GM12878 (cell line): ENCODE measurements around the gene TIMP3. TPM values are rescaled to one million over a fixed set of nuclear protein-coding genes. Genes with fewer than 3 reads are reported as not detected.

ENCODE experiments used
- ATAC-seq: fragments of 200-7000 bp; cut with Tn5 transposase; 3 replicates; pipeline ENCODE4 v1.9.1; 2020; ENCODE audit warnings: mild to moderate bottlenecking, moderate library complexity
- BruUV-seq: library from RNA; stranded (reverse); fragments of 400-500 nt; replicated peaks from 2 replicates; lab custom pipeline; 2021; lab: Mats Ljungman, UMichigan
- CTCF ChIA-PET: fragments of 300-600 bp; sonication (Branson Sonifier 250); formaldehyde crosslinking; extraction: SDS; loops from one replicate; lab custom pipeline; 2021; ENCODE audit warnings: inconsistent platforms; lab: Yijun Ruan, JAX
- POLR2A ChIA-PET: fragments of 350-600 bp; formaldehyde crosslinking; extraction: SDS; loops from one replicate; lab custom pipeline; 2021; ENCODE audit warnings: inconsistent platforms; lab: Charles Lee
- RAD21 ChIA-PET: fragments of 300-600 bp; sonication (Branson Sonifier 250); formaldehyde crosslinking; loops from one replicate; lab custom pipeline; 2023; ENCODE audit warnings: antibody characterized with exemption; ENCODE audit not compliant: unreplicated experiment; lab: Charles Lee
- SMC1A ChIA-PET: fragments of 300-600 bp; sonication (Branson Sonifier 250); formaldehyde crosslinking; loops from one replicate; lab custom pipeline; 2023; ENCODE audit not compliant: unreplicated experiment, uncharacterized antibody; lab: Charles Lee
- DNase-seq: peaks from one replicate; pipeline ENCODE4 v3.0.0-alpha.2; 2011; ENCODE audit warnings: low read depth, low spot score
- FAIRE-seq: peaks from 3 replicates; lab custom pipeline; 2011; peaks lifted over from hg19 to GRCh38; lab: Jason Lieb, UNC
- H2AFZ ChIP-seq: 2 replicates; pipeline ENCODE4 v1.6.0; 2011; ENCODE audit warnings: low read depth, low read length, control low read depth; ENCODE audit not compliant: control insufficient read depth
- H3K27ac ChIP-seq: 2 replicates; pipeline ENCODE4 v1.5.1; 2011; ENCODE audit warnings: control low read depth; ENCODE audit not compliant: control insufficient read depth, insufficient read depth
- H3K27me3 ChIP-seq, 2 experiments: replicated peaks in 1 of 2; 2 replicates each; pipeline versions ENCODE4 v1.6.0 to v1.6.1; 2011; ENCODE audit warnings: low read length in 1 of 2; ENCODE audit not compliant: control insufficient read depth in 2 of 2, insufficient read depth in 2 of 2
- H3K36me3 ChIP-seq, 2 experiments: 2 replicates each; pipeline ENCODE4 v1.5.1; 2011; ENCODE audit warnings: low read length in 1 of 2; ENCODE audit not compliant: control insufficient read depth in 2 of 2, insufficient read depth in 2 of 2
- H3K4me1 ChIP-seq: 2 replicates; pipeline ENCODE4 v1.6.1; 2011; ENCODE audit warnings: mild to moderate bottlenecking, low read length, moderate library complexity, mixed read lengths; ENCODE audit not compliant: control insufficient read depth, insufficient read depth
- H3K4me2 ChIP-seq: 2 replicates; pipeline ENCODE4 v1.6.0; 2011; ENCODE audit warnings: control low read depth; ENCODE audit not compliant: control insufficient read depth, insufficient read depth
- H3K4me3 ChIP-seq: fragments of 200-600 bp; sonication (generic); 2 replicates; pipeline ENCODE4 v1.5.1; 2016
- H3K79me2 ChIP-seq: 2 replicates; pipeline ENCODE4 v1.6.0; 2011; ENCODE audit warnings: low read length; ENCODE audit not compliant: control insufficient read depth, insufficient read depth
- H3K9ac ChIP-seq: 2 replicates; pipeline ENCODE4 v1.8.0; 2011; ENCODE audit warnings: low read length, control low read depth, mixed read lengths; ENCODE audit not compliant: control insufficient read depth, insufficient read depth
- H3K9me3 ChIP-seq: replicated peaks from 3 replicates; pipeline ENCODE4 v1.5.1; 2011; ENCODE audit warnings: mild to moderate bottlenecking, low read length; ENCODE audit not compliant: control insufficient read depth, insufficient read depth
- H4K20me1 ChIP-seq: 2 replicates; pipeline ENCODE4 v1.6.0; 2011; ENCODE audit not compliant: control insufficient read depth, insufficient read depth
- ATF7 ChIP-seq: fragments of 450-650 bp; IDR thresholded peaks from 2 replicates; pipeline ENCODE4 v1.6.1; 2016; ENCODE audit warnings: low read depth, mild to moderate bottlenecking
- CBFB ChIP-seq: IDR thresholded peaks from 2 replicates; pipeline ENCODE4 v1.6.1; 2016; ENCODE audit warnings: antibody characterized with exemption, low read depth
- HDAC2 ChIP-seq: fragments of 200-600 bp; sonication (generic); IDR thresholded peaks from 2 replicates; pipeline ENCODE4 v1.6.1; 2017
- KLF5 ChIP-seq: fragments of 450-650 bp; IDR thresholded peaks from 2 replicates; pipeline ENCODE4 v1.6.1; 2014; ENCODE audit warnings: mild to moderate bottlenecking; ENCODE audit not compliant: partially characterized antibody
- RELA ChIP-seq: fragments of 450-650 bp; IDR thresholded peaks from 2 replicates; pipeline ENCODE4 v1.8.0; 2014; ENCODE audit warnings: borderline replicate concordance; ENCODE audit not compliant: partially characterized antibody
- STAT3 ChIP-seq: IDR thresholded peaks from 2 replicates; pipeline ENCODE4 v1.6.1; 2011; ENCODE audit warnings: low read depth, low read length, improper control_type of control experiment
- ZZZ3 ChIP-seq: IDR thresholded peaks from 2 replicates; pipeline ENCODE4 v1.6.1; 2011; ENCODE audit warnings: low read depth; ENCODE audit not compliant: control insufficient read depth, insufficient read length
- WGBS: methylation state at CpG from one replicate; pipeline ENCODE4 v1.1.6; 2016; ENCODE audit warnings: low lambda C conversion rate; ENCODE audit not compliant: insufficient replicate concordance, insufficient coverage; ENCODE audit errors: missing lambda C conversion rate; 5-methylcytosine and 5-hydroxymethylcytosine counted together
- in situ Hi-C: fragments of 300-500 bp; cut with MboI; formaldehyde crosslinking; loops from 9 replicates; pipeline ENCODE4 v1.14.3; 2018; ENCODE audit warnings: mixed read lengths
- intact Hi-C: fragments of 100-400 bp; cut with micrococcal nuclease; formaldehyde crosslinking; loops from one replicate; pipeline ENCODE4 v1.14.2; 2022; ENCODE audit not compliant: unreplicated experiment
- polyA plus RNA-seq, 11 experiments: library from polyadenylated mRNA; depleted of rRNA in 4 of 11; unstranded in 6 of 11; stranded (reverse) in 5 of 11; fragments of >200 nt; fragmentation: Nextera tagmentation in 4 of 11; fragmentation: Illumina TruSeq in 1 of 11; extraction: Ambion mirVana in 4 of 11; extraction: Trizol in 1 of 11; gene quantifications; 1 replicate in 1 of 11; 2 replicates in 10 of 11; pipeline versions ENCODE4 v1.2.1 to v1.2.3, GENCODE V29; 2011 to 2016; ENCODE audit warnings: inconsistent platforms in 2 of 11, missing spikeins in 2 of 11, low read depth in 1 of 11
- total RNA-seq, 4 experiments: library from RNA; depleted of rRNA in 3 of 4; stranded (reverse); fragments of >200 nt in 3 of 4; fragmentation: Illumina TruSeq in 1 of 4; extraction: Trizol in 1 of 4; gene quantifications; 2 replicates each; pipeline versions ENCODE4 v1.2.1 to v1.2.3, GENCODE V29; 2013 to 2021
- TF ChIP-seq, protein P1 (sequence below): fragments of 450-650 bp; IDR thresholded peaks from 2 replicates; pipeline ENCODE4 v1.6.1; 2017; ENCODE audit warnings: antibody characterized with exemption, mild to moderate bottlenecking, moderate library complexity
- TF ChIP-seq, protein P2 (sequence below): IDR thresholded peaks from 2 replicates; pipeline ENCODE4 v1.6.1; 2012; ENCODE audit warnings: low read depth, low read length, improper control_type of control experiment

Gene TIMP3
- total and polyA plus RNA-seq, 10 of the 15 experiments (the other 5 are each of a cell fraction or from before 2014, with no cell fraction given) = 0.01 to 0.74 (median 0.27) TPM; not detected in 5

DNA sequence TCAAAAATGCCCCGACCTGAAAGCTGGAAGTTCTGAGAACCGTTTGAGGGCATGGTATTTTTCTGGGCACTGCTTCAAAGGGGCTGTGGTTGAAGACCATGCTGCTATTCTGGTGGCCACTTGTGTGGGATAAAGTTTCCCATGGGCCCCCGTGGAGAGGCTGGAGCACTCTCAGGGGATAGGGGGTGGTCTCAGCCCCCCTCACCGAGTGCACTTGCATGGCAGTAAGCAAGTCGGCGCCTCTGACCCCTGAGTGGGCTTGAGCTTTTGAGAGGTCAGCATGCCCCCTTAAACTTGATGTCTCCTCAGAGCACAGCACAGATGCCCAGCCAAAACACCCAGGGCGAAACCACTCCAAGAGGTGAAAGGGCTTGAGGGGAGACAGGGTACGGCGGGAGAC, 35.6 kb downstream of the TIMP3 start (continued):
- TF ChIP-seq, protein P1, sequence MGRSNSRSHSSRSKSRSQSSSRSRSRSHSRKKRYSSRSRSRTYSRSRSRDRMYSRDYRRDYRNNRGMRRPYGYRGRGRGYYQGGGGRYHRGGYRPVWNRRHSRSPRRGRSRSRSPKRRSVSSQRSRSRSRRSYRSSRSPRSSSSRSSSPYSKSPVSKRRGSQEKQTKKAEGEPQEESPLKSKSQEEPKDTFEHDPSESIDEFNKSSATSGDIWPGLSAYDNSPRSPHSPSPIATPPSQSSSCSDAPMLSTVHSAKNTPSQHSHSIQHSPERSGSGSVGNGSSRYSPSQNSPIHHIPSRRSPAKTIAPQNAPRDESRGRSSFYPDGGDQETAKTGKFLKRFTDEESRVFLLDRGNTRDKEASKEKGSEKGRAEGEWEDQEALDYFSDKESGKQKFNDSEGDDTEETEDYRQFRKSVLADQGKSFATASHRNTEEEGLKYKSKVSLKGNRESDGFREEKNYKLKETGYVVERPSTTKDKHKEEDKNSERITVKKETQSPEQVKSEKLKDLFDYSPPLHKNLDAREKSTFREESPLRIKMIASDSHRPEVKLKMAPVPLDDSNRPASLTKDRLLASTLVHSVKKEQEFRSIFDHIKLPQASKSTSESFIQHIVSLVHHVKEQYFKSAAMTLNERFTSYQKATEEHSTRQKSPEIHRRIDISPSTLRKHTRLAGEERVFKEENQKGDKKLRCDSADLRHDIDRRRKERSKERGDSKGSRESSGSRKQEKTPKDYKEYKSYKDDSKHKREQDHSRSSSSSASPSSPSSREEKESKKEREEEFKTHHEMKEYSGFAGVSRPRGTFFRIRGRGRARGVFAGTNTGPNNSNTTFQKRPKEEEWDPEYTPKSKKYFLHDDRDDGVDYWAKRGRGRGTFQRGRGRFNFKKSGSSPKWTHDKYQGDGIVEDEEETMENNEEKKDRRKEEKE = no peak
- TF ChIP-seq HDAC2 = no peak

DNA sequence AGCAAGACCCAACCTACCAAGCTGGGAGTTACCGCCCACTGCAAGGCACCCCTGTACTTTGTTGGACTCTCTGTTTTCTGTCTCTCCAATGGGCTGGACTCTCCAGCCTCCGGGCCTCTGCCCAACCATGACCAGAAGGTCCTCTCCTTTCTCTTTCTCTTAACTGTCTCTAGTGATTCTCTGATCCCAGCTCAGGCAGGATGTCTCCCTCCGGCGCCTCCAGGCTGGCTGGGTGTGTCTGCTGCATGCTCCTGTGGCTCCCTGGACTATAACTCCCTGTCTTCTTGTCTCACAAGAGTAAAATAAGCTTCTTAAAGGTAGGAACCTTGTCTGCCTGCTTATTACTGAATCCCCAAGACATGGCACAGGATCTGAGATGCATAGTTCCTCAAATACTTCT, 36.3 kb downstream of the TIMP3 start:
- RAD21 ChIA-PET = no interaction called here
- Histone ChIP-seq H3K9me3 (no peaks in the 10 kb centered on the region), H3K27me3 (peaks cover 2 to 3% of the 10 kb centered on the region in 2 experiments; a peak in 2 of 4 replicates), H3K36me3 (no peaks in the 10 kb centered on the region), H3K4me2 (no peak overlapping the region), H3K79me2 (no peaks in the 10 kb centered on the region), H3K4me3 (no peak overlapping the region), H3K27ac (no peak overlapping the region), H3K9ac (no peak overlapping the region), H2AFZ (no peak overlapping the region), H3K4me1 (no peaks in the 10 kb centered on the region), H4K20me1 (no peaks in the 10 kb centered on the region)
- in situ Hi-C loops (no loop called here), intact Hi-C loops (loop anchor here (10.0 kb wide), 1 partner anchor 167 kb away; no protein-coding TSS in a partner anchor)
- TF ChIP-seq KLF5 (no peak), CBFB (no peak), RELA (no peak), ZZZ3 (no peak), ATF7 (no peak), STAT3 (no peak)
- TF ChIP-seq, protein P2, sequence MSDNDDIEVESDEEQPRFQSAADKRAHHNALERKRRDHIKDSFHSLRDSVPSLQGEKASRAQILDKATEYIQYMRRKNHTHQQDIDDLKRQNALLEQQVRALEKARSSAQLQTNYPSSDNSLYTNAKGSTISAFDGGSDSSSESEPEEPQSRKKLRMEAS = no peak
- ATAC-seq = no peak
- POLR2A ChIA-PET = no interaction called here
- DNase-seq = no peak
- no TSS peak for BruUV-seq
- CTCF ChIA-PET = interaction anchor here (1.6 kb wide), 1 partner anchor 57 kb away, joined by 3 read pairs; no protein-coding TSS in a partner anchor
- SMC1A ChIA-PET = no interaction called here
- 24% methylated on average over 4 of the region's 4 CpGs for WGBS
- FAIRE-seq = no peak
